ENCODE data around the gene HIPK4. TPM values are rescaled to one million over a fixed set of nuclear protein-coding genes. Genes with fewer than 3 reads are reported as not detected.

The HIPK4 gene
- total and polyA plus RNA-seq, 9 of the 15 experiments (the other 6 are each of a cell fraction or from before 2014, with no cell fraction given): 0.06 to 0.09 TPM; not detected in 7

DNA sequence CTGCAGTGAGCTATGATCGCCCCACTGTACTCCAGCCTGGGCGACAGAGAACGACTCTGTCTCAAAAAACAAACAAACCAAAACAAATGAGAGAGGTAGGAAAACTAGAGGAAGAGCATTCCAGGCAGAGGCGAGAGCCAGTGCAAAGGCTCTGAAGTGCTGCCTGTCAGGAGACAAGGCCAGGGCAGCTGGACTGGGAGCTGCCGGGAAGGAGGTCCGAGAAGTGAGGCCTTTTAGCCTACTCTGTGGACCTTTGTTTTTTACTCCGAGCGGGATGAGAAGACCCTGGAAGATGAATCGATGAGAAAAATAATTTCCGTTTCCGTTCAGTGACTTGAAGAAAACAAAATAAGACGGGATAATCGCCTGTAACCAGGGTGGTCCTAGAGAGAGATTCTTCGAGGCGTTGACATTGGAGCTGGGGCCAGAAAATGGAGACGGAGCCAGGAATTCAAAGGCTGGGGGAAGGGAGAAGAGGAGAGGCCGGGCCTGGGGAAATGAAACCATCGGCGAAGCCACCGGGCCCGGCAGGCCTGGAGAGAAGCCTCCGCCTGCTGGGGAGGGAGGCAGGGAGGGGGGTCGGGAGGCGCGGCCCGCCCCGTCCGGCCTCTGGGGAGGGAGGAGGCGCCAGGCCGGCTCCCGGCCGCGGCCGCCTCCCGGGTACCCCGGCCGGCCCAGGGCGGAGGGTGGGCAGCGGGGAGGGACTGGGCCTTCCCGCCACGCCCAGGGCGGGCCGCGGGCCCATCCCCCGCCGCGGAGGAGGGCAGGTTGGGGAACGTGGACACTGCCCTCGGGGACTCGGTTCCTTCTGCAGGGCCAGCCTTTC, 43.6 kb upstream of the HIPK4 start (continued):
- TF ChIP-seq, protein P1, sequence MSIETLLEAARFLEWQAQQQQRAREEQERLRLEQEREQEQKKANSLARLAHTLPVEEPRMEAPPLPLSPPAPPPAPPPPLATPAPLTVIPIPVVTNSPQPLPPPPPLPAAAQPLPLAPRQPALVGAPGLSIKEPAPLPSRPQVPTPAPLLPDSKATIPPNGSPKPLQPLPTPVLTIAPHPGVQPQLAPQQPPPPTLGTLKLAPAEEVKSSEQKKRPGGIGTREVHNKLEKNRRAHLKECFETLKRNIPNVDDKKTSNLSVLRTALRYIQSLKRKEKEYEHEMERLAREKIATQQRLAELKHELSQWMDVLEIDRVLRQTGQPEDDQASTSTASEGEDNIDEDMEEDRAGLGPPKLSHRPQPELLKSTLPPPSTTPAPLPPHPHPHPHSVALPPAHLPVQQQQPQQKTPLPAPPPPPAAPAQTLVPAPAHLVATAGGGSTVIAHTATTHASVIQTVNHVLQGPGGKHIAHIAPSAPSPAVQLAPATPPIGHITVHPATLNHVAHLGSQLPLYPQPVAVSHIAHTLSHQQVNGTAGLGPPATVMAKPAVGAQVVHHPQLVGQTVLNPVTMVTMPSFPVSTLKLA (conservative IDR thresholded peaks at IDR 0.05): peak in 1 of 2 experiments; percentile 65; a peak in 2 of 4 replicates
- peak; percentile 64; the same call in 1 of the 2 replicates for TF ChIP-seq MYNN (IDR thresholded peaks at IDR 0.05)
- no peak for TF ChIP-seq MYNN (CRISPR knock-in tag; IDR thresholded peaks at IDR 0.05)
- TF ChIP-seq TCF7 (IDR thresholded peaks at IDR 0.05; ENCODE audit: borderline replicate concordance): no peak
- TF ChIP-seq NR4A1 (CRISPR knock-in tag; IDR thresholded peaks at IDR 0.05): no peak
- peak; percentile 28; the same call in 1 of the 2 replicates for TF ChIP-seq NR4A1 (tag; IDR thresholded peaks at IDR 0.05)
- peak; percentile 86 to 95; a peak in 3 of 4 replicates for TF ChIP-seq MAZ (CRISPR knock-in tag; conservative IDR thresholded peaks at IDR 0.05 in 1 of 2, IDR thresholded peaks at IDR 0.05 in 1 of 2)
- no peak for TF ChIP-seq EZH2 (IDR thresholded peaks at IDR 0.05; ENCODE audit: borderline replicate concordance, low read depth, low read length)
- TF ChIP-seq, protein P2, sequence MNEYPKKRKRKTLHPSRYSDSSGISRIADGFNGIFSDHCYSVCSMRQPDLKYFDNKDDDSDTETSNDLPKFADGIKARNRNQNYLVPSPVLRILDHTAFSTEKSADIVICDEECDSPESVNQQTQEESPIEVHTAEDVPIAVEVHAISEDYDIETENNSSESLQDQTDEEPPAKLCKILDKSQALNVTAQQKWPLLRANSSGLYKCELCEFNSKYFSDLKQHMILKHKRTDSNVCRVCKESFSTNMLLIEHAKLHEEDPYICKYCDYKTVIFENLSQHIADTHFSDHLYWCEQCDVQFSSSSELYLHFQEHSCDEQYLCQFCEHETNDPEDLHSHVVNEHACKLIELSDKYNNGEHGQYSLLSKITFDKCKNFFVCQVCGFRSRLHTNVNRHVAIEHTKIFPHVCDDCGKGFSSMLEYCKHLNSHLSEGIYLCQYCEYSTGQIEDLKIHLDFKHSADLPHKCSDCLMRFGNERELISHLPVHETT (CRISPR knock-in tag; conservative IDR thresholded peaks at IDR 0.05 in 1 of 2, IDR thresholded peaks at IDR 0.05 in 1 of 2): peak in 1 of 2 experiments; percentile 85; a peak in 2 of 4 replicates
- TF ChIP-seq HIVEP1 (CRISPR knock-in tag; IDR thresholded peaks at IDR 0.05): no peak
- TF ChIP-seq TEAD2 (tag; IDR thresholded peaks at IDR 0.05): peak; percentile 43; the same call in 1 of the 2 replicates
- TF ChIP-seq, protein P3, sequence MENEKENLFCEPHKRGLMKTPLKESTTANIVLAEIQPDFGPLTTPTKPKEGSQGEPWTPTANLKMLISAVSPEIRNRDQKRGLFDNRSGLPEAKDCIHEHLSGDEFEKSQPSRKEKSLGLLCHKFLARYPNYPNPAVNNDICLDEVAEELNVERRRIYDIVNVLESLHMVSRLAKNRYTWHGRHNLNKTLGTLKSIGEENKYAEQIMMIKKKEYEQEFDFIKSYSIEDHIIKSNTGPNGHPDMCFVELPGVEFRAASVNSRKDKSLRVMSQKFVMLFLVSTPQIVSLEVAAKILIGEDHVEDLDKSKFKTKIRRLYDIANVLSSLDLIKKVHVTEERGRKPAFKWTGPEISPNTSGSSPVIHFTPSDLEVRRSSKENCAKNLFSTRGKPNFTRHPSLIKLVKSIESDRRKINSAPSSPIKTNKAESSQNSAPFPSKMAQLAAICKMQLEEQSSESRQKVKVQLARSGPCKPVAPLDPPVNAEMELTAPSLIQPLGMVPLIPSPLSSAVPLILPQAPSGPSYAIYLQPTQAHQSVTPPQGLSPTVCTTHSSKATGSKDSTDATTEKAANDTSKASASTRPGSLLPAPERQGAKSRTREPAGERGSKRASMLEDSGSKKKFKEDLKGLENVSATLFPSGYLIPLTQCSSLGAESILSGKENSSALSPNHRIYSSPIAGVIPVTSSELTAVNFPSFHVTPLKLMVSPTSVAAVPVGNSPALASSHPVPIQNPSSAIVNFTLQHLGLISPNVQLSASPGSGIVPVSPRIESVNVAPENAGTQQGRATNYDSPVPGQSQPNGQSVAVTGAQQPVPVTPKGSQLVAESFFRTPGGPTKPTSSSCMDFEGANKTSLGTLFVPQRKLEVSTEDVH (IDR thresholded peaks at IDR 0.05; ENCODE audit: low read depth, partially characterized antibody): peak; percentile 17
- TF ChIP-seq ELF2 (CRISPR knock-in tag; IDR thresholded peaks at IDR 0.05): no peak
- peak; percentile 21 for TF ChIP-seq NBN (IDR thresholded peaks at IDR 0.05; ENCODE audit: low read depth)
- TF ChIP-seq, protein P4, sequence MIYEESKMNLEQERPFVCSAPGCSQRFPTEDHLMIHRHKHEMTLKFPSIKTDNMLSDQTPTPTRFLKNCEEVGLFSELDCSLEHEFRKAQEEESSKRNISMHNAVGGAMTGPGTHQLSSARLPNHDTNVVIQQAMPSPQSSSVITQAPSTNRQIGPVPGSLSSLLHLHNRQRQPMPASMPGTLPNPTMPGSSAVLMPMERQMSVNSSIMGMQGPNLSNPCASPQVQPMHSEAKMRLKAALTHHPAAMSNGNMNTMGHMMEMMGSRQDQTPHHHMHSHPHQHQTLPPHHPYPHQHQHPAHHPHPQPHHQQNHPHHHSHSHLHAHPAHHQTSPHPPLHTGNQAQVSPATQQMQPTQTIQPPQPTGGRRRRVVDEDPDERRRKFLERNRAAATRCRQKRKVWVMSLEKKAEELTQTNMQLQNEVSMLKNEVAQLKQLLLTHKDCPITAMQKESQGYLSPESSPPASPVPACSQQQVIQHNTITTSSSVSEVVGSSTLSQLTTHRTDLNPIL (CRISPR knock-in tag; IDR thresholded peaks at IDR 0.05): no peak

Data from K562 (cell line).